ACC112 (cell line): ENCODE data around the gene CDKN2A.

Source experiments
- H2AFZ ChIP-seq: fragments of 200-600 bp; sonication (generic); one replicate; pipeline ENCODE4 v1.6.0; 2017; ENCODE audit warnings: antibody characterized with exemption, low read length; ENCODE audit not compliant: unreplicated experiment
- H3K27ac ChIP-seq: fragments of 200-600 bp; sonication (generic); 2 replicates; pipeline ENCODE4 v1.5.1; 2014; ENCODE audit warnings: low read depth, mild to moderate bottlenecking, antibody characterized with exemption, low read length, moderate library complexity
- H3K27me3 ChIP-seq: fragments of 200-600 bp; sonication (generic); 2 replicates; pipeline ENCODE4 v1.6.1; 2014; ENCODE audit warnings: mild to moderate bottlenecking, antibody characterized with exemption, low read length, moderate library complexity, mixed read lengths; ENCODE audit not compliant: insufficient read depth
- H3K36me3 ChIP-seq: fragments of 200-600 bp; sonication (generic); 2 replicates; pipeline ENCODE4 v1.6.1; 2016; ENCODE audit warnings: mild to moderate bottlenecking, antibody characterized with exemption, low read length, moderate library complexity, mixed read lengths; ENCODE audit not compliant: insufficient read depth
- H3K4me1 ChIP-seq: fragments of 200-600 bp; sonication (generic); one replicate; pipeline ENCODE4 v1.6.1; 2016; ENCODE audit warnings: low read length, mixed read lengths; ENCODE audit not compliant: insufficient read depth, unreplicated experiment, control insufficient read depth
- H3K4me3 ChIP-seq: fragments of 200-600 bp; sonication (generic); 2 replicates; pipeline ENCODE4 v1.5.1; 2014; ENCODE audit warnings: mild to moderate bottlenecking, low read depth, low read length
- H3K79me2 ChIP-seq: fragments of 200-600 bp; sonication (generic); one replicate; pipeline ENCODE4 v1.6.0; 2016; ENCODE audit warnings: low read length; ENCODE audit not compliant: control insufficient read depth, unreplicated experiment, insufficient read depth

Gene CDKN2A

DNA sequence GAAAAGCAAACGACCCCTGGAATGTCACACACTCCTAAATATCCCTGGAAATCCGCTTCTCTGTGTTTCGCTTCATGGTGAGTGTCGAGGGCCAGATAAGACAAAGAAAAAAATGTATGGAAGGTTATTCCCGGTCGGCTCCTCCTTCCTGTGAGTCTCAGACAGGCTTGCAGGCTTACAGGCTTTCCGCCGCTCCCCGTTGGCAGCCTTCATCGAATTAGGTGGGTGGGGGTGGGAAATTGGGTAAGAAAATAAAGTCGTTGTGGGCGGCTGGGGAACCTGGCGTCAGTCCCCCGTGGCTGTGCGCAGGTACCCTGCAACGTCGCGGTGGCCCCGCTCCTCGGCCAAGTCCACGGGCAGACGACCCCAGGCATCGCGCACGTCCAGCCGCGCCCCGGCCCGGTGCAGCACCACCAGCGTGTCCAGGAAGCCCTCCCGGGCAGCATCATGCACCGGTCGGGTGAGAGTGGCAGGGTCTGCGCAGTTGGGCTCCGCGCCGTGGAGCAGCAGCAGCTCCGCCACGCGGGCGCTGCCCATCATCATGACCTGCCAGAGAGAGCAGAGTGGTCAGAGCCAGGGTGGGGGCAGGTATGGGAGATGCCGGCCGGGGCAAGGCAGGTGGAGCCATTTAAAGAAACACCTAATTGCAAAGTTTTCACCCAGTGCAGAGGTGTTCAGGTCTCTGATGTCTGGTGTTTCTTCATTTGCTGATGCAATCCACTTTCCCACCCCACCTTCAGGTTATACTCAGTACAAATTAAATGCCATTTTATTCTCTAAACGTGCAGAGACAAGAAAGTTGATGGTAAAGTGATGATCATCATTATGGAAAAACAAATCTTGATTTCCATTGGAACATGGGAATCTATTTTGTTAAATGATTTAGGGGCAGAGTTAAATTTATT, 11.8 kb upstream of the CDKN2A start:
- no peaks in the 10 kb centered on the region for H3K27me3 ChIP-seq
- H2AFZ ChIP-seq: no peak overlapping the region
- H3K4me3 ChIP-seq: no peak overlapping the region
- peaks cover 32% of the 10 kb centered on the region for H3K4me1 ChIP-seq
- H3K27ac ChIP-seq: no peak overlapping the region
- H3K79me2 ChIP-seq: peaks cover 57% of the 10 kb centered on the region
- no peaks in the 10 kb centered on the region; the same call in none of the 2 replicates for H3K36me3 ChIP-seq

DNA sequence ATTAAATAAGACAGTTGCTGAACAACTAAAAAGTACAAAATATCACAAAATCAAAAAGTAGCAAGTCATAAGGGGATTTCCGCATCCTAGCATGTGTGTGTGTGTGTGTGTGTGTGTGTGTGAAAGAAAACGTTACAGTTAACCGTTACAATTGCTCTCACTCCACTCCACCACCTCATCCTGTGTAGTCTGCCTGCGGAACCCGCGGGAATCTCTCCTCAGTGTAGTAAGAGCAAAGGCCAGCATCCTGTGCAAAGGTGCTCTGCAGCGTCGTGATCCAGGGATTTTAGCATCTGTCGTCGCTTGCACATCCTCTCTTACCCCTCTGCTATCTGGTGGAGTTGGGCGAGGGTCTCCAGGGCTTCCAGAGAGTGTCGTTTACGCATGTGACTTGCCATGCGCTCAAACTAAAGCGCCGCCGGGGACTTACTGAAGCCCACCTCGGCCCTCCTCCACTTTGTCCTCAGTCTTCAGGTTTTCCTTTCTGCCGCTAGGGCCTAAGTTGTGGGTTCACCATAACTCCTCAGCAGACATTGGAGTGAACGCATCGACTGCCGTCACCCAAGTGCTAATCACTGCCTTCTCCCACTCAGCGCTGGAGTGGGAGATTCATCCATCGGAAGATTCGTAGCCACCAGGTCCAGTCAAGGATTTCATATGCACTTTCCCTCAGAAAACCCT, 11.0 kb upstream of the CDKN2A start:
- H3K27me3 ChIP-seq: no peaks in the 10 kb centered on the region
- no peak overlapping the region for H2AFZ ChIP-seq
- no peak overlapping the region for H3K4me3 ChIP-seq
- H3K36me3 ChIP-seq: no peaks in the 10 kb centered on the region; the same call in none of the 2 replicates
- H3K27ac ChIP-seq: no peak overlapping the region
- peaks cover 26% of the 10 kb centered on the region for H3K4me1 ChIP-seq
- peaks cover 57% of the 10 kb centered on the region for H3K79me2 ChIP-seq

DNA sequence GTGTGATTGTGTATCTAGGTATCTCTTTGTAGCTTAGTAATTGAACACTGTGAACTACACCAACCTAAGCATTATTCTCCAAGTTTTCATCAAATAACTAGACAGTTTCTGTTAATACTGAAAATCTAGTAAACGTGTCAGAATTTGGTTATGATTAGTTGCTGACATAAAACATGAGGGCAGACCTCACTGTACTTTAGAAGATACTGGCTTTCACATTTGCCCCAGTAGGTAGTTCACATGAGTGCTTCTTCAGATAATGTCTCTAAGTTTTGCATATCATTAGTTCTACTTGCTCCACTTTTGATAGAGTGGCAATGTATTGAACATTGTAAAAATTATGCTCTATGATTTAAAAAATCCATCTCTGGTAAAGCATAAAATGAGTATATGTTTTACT, 7.8 kb upstream of the CDKN2A start:
- H3K36me3 ChIP-seq: no peaks in the 10 kb centered on the region; the same call in none of the 2 replicates
- peaks cover 29% of the 10 kb centered on the region for H3K4me1 ChIP-seq
- H2AFZ ChIP-seq: no peak overlapping the region
- H3K27ac ChIP-seq: no peak overlapping the region
- H3K27me3 ChIP-seq: no peaks in the 10 kb centered on the region
- H3K4me3 ChIP-seq: no peak overlapping the region
- peaks cover 73% of the 10 kb centered on the region for H3K79me2 ChIP-seq

DNA sequence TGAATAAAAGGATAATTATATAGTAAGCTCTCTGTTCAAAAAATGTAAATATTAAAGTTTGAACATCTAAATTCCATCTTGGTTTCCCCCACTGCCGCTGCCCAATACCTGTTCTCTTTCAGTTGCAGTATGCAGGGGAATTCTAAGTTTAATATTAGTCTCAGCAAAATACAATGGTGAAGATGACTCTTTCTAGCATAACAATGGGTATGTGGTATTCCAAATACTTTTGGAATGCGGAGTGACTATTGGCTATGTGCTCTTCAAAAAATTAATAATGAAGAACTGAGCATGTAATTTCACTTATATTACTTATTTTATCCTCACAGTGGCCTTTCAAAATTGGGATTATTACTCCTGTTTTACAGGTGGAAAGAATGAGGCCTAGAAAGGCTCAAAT, 3.8 kb upstream of the CDKN2A start:
- Histone ChIP-seq H3K27me3 (no peaks in the 10 kb centered on the region), H3K4me1 (peaks cover 38% of the 10 kb centered on the region), H3K27ac (no peak overlapping the region), H3K79me2 (peaks cover 74% of the 10 kb centered on the region), H2AFZ (no peak overlapping the region), H3K4me3 (no peak overlapping the region), H3K36me3 (no peaks in the 10 kb centered on the region)

DNA sequence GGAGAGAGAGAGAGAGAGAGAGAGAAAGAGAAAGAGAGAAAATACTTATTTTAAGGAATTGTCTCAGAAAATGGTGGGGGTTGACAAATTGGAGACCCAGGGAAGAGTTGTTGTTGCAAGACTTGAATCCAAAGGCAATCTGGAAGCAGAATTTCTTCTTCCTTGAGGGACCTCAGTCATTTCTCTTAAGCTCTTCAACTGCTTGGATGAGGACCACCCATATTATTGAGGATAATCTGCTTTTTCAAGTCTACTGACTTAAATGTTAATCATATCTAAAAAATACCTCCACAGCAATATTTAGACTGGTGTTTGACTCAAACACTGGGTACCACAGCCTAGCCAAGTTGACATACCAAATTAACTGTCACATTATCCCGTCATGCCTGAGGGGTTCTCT, 3.3 kb upstream of the CDKN2A start:
- no peaks in the 10 kb centered on the region for H3K27me3 ChIP-seq
- peaks cover 36% of the 10 kb centered on the region for H3K4me1 ChIP-seq
- H3K79me2 ChIP-seq: peaks cover 76% of the 10 kb centered on the region
- H3K27ac ChIP-seq: no peak overlapping the region
- H2AFZ ChIP-seq: no peak overlapping the region
- no peaks in the 10 kb centered on the region for H3K36me3 ChIP-seq
- H3K4me3 ChIP-seq: no peak overlapping the region

DNA sequence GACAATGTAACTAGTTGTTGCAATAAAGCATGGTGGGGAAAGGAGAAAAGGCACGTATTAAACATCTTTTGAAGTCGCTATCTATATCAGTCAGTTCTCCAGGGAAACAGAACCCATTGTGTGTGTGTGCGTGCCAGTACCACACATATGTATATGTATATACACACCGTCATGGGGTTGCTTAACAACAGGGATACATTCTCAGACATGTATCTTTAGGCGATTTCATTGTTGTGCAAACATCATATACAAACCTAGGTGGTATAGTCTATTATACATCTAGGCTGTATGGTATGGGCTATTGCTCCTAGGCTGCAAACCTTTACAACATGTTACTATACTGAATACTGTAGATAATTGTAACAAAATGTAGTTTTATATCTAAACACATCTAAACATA, 2.7 kb upstream of the CDKN2A start:
- Histone ChIP-seq H3K36me3 (no peaks in the 10 kb centered on the region), H3K79me2 (peaks cover 74% of the 10 kb centered on the region), H3K27ac (no peak overlapping the region), H3K4me3 (peak overlapping the region; percentile 95), H2AFZ (no peak overlapping the region), H3K27me3 (no peaks in the 10 kb centered on the region), H3K4me1 (peaks cover 32% of the 10 kb centered on the region)

DNA sequence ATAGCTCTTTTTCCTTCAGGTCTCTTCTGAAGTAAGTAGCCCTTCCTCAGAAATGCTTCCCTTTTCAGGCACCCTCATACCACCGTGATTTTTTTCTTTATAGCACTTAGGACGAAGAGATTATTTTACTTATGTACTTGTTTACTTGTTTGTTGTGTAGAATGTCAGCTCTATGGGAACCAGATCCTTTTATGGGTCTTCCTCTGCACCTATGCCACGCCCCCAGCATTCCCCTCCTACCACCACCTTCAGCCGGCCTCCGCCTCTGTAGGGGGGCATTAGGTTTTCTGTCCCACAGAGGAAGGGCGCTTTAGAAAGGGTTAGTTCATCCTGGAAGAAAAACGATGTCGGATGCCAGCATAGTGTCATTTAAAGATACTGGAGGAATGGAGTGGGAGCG, 2.2 kb upstream of the CDKN2A start:
- H3K27me3 ChIP-seq: no peaks in the 10 kb centered on the region
- peak overlapping the region; percentile 86; the same call in 1 of the 2 replicates for H3K27ac ChIP-seq
- H3K4me3 ChIP-seq: peak overlapping the region; percentile 95
- peaks cover 75% of the 10 kb centered on the region for H3K79me2 ChIP-seq
- H3K36me3 ChIP-seq: no peaks in the 10 kb centered on the region
- no peak overlapping the region for H2AFZ ChIP-seq
- peaks cover 31% of the 10 kb centered on the region for H3K4me1 ChIP-seq

DNA sequence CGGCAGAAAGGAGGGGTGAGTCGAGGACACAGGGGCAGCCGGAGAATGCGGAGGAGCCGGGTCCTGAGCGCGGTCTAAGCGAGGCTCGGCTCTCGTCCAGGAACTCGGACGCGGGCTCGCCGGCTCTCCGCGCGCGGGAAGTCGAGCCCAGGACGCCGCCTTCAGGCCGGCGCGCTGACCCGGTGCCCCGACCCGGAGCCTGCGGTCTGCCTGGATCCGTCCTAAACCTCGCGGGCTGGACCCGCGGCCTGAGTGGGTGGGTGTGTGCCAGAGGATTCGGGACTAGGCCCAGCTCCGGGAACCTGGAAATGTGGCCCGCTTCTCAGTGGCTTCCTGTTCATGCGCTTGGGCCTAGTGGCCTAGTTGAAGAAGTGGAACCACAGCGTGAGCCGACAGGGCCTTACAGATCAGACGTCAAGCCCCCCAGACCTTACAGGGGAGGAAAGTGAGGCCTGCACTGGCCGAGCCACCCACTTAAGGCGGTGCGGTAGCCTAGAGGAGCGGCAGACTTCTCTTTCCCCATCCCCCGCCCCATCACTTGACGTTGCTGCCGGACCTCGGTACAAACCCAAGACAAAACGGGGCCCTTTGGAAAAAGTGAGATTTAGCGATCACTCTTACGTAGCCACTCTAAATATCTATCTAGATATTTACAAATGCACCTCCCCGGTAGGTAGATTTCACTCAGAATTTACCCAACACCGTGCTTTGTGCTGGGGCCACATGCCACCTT, 1.6 kb upstream of the CDKN2A start:
- Histone ChIP-seq H3K4me3 (peak overlapping the region; percentile 95), H3K36me3 (no peaks in the 10 kb centered on the region), H3K27me3 (no peaks in the 10 kb centered on the region), H2AFZ (peak overlapping the region; percentile 94), H3K27ac (peak overlapping the region; percentile 86), H3K4me1 (peaks cover 33% of the 10 kb centered on the region), H3K79me2 (peaks cover 76% of the 10 kb centered on the region)

DNA sequence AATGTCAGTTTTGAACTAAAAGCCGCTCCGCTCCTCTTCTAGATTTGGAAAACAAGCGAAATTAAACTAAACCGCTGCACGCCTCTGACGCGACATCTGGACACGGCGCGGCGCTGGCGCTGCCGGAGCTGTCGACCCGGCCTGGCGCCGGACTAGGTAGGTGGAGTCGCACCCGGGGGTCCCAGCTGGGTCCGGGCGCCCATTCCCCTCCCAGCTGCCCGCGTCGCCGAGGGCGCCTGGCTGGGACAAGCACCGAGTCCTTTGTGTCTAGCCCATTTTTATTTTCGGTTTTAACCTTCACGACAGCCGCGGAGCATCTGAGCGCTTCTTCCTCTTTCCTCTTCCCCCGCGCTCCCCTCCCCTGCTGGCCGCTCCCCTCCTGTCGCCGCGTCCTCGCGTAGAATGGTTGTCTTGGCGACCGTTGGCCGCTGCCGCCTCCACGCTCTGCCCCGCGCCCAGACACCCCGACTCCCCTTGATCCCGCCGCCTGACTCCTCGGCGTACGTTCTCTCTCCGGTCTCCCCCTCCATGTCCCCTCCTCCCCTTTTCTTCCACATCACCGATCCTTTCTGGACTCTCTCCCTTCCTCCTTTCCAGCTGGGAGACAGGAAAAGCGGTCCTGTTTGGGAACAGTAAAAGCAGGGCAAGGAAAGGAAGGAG, 944 bp upstream of the CDKN2A start:
- Histone ChIP-seq H3K27ac (peak overlapping the region; percentile 86), H3K79me2 (peaks cover 79% of the 10 kb centered on the region), H3K4me1 (peaks cover 35% of the 10 kb centered on the region), H3K36me3 (0 out of 2 replicates have a peak, but pooled peaks cover 2% of the 10 kb centered on the region), H3K27me3 (no peaks in the 10 kb centered on the region), H2AFZ (peak overlapping the region; percentile 94), H3K4me3 (peak overlapping the region; percentile 95)

DNA sequence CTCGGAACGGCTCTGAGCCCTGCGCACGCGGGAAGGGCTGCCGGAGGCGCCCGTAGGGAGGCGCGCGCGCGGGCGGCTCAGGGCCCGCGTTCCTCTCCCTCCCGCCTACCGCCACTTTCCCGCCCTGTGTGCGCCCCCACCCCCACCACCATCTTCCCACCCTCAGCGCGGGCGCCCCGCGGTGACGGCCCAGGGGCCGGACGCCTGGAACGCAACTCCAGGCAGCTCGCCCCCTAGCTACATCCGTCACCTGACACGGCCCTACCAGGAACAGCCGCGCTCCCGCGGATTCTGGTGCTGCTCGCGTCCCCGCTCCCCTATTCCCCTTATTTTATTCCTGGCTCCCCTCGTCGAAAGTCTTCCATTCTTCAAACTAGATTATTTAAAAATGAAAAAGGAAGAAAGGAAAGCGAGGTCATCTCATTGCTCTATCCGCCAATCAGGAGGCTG, 389 bp upstream of the CDKN2A start, which contains the start of gene CDKN2B-AS1:
Gene CDKN2B-AS1, plus strand, starts transcription at position 236 of the 450 bp plus-strand sequence.
- Histone ChIP-seq H3K79me2 (peaks cover 79% of the 10 kb centered on the region), H3K36me3 (peaks cover 8% of the 10 kb centered on the region; the same call in 1 of the 2 replicates), H3K27me3 (no peaks in the 10 kb centered on the region), H3K4me1 (peaks cover 30% of the 10 kb centered on the region), H3K27ac (peak within 1 kb of the TSS; percentile 86), H2AFZ (peak within 1 kb of the TSS; percentile 94), H3K4me3 (peak within 1 kb of the TSS; percentile 97)
